NCI-H1417 (cell line): ENCODE data around the gene RNF14.
A peak's percentile ranks its signal among the peaks of the same experiment; 100 is the strongest.
"Not testable (repeated sequence)": the region's sequence is repeated elsewhere in the genome, so short reads cannot be mapped to it uniquely, and the experiment has no call there.

Source experiments
- DNase-seq, 3 experiments: peaks; one replicate each; lab custom pipeline; 2025; lab: John Stamatoyannopoulos, UW

The RNF14 gene

DNA sequence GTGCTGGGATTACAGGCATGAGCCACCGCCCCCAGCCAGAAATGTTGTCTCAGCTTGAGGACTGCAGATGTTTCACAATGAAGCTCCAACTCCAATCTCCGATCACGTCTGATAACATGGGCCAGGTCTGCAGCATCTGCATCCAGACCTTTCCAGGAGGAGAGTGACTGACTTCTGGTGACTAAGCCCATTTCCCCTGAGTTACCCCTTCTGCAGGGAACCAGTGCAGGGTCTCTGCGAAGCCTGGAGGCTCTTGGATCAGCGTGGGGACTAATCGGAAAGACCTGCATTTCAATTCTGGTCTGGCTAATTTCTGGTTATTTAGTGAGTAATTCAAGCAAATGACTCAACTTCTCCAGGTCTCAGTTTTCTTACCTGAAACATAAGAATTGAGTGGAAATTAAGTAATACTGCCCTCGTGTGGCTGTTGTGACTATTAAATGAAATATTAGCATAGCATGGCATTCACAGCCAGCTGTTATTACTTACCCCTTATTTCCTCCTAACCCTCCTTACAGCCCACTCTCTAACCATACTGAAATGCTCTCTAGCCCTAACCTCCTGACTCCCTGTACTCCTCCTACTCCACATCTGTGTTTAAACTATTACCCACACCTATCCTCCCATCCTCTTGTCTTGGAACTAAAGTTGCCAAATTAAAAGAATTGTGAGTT, 46.1 kb downstream of the RNF14 start:
- DNase-seq: peak in 2 of 3 experiments; percentile 39 to 55

DNA sequence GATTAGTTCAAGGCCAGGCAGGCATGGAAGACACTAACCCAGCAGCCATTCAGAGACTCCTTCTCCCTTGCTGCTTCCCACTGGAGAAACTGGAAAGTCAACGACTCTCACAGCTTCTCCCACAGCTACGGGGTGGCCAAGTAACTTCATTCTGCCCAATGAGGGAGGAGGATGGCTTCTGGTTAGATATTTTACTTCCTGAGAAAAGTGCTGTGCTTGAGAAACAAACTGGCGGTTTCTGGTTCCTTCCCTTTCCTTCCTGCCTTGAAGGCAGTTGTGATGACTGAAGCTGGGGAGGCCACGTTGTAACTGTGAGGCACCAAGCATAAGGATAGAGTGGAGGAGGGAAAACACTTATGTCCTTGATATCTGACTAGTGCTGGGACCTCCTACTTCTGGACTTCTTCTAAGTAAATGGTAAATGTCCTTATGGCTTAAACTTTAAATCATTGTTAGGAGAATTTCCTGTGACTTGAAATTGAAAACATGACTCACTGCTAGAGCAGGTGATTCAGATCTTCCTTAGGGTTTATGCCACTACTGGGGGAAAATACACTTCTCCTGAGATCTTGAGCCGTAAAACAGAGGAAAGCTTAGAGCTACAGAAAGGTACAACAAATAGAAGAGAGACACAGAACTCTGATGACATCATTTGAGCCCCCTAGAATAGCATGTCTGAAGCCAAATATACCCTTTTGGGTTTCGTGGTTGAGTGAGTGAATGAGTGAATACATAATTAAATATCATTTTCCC, 47.1 kb downstream of the RNF14 start:
- no peak for DNase-seq

DNA sequence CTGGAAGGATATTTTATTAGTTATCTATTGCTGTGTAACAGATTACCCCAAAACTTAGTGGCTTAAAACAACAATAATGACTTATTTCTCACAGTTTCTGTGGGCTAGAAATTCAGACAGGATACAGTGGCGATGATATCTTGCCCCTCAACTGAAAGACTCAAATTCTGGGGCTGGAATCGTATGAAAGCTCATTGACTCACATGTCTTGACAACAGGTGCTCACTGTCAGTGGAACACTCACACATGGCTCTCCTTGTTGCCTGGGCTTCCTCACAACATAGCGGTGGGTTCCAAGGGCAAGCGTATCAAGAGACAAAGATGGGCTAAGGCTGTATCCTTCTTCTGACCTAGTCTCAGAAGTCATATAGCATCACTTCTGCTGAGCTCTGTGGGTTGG, 47.7 kb downstream of the RNF14 start:
- no peak for DNase-seq

DNA sequence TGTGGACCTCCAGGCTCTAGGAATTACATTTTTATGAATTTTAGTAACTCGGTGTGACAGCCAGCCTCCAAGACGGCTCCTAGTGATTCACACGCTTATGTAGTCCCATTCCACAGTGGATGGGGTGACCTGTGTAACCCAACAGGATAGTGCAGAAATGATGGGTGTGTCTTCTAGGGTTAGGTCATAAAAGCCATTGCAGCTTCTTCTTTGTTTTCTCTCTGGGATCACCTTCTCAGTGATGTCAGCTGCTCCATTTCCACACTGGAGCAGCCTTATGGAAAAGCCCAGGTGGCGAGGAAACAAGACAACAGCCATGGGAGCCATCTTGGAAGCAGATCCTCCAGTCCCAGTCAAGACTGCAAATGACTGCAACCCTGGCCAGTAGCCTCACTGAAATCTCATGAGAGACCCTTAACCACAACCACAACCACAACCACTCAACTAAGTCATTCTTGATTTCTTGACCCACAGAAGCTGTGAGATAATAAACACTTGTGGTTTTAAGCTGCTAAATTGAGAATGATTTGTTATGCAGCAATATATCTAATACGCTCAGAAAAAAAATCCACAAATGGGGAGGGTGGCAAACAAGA, 49.0 kb downstream of the RNF14 start:
- no peak for DNase-seq

DNA sequence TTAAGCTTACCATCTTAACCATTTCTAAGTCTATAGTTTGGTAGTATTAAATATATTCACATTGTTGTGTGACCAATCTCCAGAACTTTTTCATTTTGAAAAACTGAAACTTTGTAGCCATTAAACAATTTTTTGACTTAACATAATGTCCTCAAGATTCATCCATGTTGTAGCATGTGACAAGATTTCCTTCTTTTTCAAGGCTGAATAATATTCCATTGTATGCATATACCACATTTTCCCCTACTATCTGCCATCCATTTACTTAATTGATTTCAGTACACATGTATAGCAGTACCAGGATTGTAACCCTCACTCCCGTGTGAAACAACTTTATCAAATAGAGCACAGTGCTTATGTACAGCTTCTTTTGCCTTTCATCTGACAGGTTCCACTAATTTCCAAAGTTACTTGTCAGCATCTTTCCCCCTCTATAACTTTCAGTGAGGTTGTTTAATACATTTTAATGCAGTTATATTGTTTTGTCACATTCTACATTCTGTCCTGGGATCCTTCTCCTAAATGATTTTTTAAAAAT, 51.3 kb downstream of the RNF14 start:
- no peak for DNase-seq

DNA sequence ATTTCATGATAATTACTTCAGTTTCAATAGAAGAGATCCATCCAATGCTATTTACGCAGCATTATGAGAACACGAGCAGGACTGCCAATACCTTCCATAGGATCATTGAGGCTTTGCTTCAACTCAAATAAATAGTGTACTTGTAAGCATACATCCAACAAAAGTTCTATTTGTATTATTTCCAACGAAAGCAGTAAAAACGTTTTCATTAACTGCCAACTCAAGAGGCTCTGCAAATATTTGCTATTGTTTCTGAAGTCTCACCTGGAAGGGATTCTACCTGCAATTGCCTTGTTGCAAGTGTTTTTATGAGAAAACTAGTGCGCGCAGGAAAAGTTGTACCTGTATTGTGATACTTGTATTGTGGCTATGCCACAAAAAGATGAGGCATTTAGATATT, 54.9 kb downstream of the RNF14 start:
- DNase-seq: peak in 1 of 3 experiments; percentile 42

DNA sequence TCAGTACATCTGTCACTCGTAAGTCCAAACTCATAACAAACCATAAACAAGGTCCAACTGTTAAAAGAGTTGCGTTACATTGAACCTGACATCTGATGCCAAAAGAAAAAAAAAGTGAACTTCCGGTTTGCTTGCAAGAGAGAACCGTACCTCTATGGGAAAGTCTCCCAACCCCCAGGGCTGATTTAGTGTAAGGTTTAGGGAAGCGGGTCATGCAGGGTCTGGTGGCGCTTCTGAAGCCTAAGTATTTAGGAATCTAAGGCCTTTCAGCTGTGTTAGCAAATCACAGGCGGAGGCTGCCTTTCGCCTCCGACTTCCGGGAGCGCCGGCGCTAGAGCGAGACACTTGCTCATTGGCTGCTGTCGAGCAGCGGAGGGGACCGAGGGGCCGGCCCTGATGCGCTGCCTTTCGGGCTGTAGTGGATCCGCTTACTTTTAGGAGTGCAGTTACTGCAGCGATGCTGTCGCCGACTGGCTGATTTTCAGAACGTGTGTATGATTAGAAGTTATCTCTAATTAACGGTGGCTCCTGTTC, 55.9 kb downstream of the RNF14 start:
- peak; percentile 76 to 86 (median 84) for DNase-seq

DNA sequence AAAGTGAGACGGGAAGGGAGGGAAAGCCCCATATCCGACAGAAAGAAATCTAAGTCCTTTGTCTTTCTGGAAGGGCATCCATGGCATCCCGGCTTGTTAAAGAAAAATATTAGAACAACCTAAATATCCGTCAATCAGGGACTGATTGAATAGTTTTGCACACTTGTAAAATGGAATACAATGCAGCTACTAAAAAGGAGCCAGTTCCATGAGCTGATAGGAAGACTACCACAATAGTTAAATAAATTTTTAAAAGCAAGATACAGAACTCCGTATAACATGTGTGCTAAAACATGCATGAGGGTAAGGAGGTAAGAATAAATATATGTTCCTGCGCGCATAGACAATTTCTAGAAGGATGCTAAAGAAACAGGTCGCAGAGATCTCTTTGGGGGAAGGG, 56.7 kb downstream of the RNF14 start:
- no peak for DNase-seq

DNA sequence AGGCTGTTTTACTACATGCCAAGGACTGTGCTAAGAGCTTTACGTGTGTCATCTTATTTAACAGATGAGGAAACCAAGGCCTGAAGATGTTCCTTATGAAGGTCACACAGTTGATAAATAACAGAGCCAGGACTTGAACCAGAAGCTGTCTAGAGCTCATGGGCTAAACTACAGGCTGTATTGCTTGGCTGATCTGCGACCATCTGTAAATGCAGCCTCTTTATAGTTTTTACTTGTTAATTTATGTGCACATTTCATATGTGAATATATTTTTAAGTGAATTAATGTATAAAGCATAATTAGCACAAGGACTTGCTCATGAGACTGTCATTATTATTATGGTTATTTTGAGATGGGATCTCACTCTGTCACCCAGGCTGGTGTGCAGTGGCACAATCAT, 63.2 kb downstream of the RNF14 start:
- DNase-seq: no peak

DNA sequence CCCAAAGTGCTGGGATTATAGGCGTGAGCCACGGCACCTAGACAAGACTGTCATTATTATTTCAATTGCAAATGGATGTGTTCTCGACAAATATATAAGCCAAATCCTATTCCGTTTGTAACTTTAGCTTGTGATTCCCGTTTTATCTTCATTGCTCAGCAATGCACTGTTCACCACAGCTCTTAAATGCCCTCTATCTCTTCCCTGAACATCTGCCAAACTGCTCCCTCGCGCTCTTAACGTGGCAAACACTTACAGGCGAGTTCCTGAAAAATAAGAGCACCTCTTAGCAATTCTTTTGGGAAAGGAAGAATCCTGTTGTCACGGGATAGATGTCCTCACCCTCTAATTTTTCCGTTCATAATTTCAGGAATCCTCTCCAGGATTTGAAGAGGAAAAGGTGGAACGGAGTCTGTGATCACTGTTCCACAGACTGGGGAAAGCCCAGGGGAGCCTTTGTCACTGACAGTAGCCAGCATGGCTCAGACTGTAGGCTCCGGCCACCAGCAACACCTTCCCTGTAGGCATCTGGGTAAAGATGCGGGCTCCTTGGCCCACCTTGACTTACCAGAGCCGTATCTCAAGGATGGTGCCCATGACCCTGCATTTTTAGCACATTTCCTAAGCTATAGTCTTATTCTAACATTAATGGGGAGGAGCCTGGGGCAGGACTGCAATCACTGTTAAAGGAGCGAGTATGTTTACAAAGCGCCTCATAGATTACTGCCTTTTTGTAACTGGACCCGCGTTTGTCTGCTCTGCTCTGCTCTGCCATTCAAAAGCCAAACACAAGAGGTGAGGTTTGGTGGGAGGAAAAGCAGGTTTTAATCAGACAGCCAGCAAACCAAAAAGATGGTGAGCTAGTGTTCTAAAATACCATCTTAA, 64.1 kb downstream of the RNF14 start:
- DNase-seq: peak in 1 of 3 experiments; percentile 54

DNA sequence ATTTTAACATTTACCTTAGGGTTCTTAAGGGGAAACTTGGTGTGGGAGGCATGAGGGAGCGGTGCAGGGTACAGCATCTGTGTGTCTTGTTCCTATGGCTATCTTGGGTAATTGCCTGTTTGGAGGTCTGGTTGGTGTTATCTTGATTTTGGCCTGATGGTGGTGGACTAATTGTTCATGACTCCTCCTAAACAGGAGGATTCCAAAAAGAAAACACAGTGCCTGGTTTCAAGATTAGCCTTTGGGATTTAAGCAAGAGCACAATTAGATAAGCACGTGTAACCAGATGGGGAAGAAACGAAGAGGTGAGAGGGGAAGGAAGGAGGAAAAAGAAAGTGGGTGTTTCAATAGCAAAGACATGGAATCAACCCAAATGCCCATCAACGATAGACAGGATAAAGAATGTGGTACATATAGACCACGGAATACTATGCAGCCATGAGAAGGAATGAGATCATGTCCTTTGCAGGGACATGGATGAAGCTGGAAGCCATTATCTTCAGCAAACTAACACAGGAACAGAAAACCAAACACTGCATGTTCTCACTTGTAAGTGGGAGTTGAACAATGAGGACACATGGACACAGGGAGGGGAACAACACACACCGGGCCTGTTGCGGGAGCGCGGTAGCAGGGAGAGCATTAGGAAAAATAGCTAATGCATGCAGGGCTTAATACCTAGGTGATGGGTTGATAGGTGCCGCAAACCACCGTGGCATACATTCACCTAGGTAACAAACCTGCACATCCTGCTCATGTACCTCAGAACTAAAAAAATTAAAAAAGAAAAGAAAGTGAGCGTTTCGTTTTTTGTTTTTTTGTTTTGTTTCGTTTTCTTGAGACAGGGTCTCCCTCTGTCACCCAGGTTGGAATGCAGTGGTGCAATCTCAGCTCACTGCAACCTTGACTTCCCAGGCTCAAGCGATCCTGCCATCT, 65.0 kb downstream of the RNF14 start:
- DNase-seq: not testable (repeated sequence)

DNA sequence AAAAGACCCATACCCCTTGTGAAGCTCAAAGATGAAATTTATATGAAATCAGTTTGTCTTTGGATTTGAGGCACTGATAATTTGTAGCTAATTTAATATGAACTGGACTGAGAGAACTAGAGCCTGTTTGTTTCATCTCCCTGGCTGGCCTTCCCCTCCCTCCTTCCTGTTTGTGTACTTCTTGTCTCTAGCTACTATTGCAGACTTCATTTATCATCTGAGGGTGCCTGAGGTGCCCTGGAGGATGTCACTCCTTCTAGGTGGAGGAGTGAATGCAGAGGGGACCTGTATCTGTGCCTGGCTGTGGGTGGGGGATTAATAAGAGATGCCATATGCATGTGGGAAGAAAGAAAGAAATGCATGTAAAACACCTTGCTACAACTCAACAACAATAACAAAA, 66.1 kb downstream of the RNF14 start:
- DNase-seq: no peak

DNA sequence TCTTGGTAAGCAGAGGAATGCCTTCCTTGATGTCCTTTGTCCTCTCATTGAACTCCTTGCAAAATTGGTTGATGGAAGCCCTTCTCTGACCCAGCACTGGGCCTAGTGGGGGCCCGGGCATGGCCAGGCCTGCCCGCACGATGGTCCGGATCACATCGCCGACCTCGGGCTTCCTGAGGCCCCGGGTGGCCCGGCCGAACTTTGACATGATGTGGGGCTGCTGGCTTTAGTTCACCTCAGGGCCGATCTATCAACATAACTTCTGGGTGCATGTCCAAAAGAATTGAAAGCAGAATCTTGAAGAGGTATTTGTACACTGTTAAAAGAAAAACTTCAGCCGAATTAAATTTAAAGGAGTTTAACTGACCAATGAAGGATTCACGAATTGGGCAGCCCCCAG, 68.0 kb downstream of the RNF14 start:
- no peak for DNase-seq

DNA sequence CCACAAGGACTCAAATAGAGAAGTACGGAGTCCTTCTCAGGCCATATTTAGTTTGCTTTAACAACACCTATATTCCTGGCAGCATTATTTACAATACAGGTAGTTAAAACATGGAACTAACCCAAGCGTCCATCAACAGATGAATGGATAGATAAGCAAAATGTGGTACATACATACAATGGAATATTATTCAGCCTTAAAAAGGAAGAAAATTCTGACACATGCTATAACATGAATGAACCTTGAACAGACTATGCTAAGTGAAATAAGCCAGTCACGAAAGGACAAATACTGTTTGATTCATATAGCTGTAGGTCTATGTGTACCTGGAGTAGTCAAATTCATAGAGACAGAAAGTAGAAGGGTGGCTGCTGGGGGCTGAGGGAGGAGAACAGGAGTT, 68.7 kb downstream of the RNF14 start:
- not testable (repeated sequence) for DNase-seq

DNA sequence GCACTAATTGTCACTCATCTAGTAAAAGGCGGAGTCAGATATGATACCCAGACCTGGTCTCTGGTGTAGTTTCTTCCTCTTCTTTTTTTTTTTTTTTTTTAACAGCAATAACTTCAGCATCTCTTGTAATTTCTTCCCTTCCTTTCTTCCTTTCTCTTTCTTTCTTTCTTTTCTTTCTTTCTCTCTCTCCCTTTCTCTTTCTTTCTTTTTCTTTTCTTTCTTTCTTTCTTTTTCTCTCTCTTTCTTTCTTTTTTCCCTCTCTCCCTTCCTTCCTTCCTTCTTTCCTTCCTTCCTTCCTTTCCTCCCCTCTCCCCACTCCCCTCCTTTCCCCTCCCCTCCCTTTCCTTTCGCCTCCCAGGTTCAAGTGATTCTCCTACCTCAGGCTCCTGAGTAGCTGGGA, 69.8 kb downstream of the RNF14 start:
- DNase-seq: no peak
